GM06990 (cell line): ENCODE data around the gene CALCB.
A peak's percentile ranks its signal among the peaks of the same experiment; 100 is the strongest.

Experiments
- DNase-seq: peaks from one replicate; pipeline ENCODE4 v3.0.0-alpha.2; 2011; ENCODE audit not compliant: insufficient read length; ENCODE audit errors: extremely low read depth
- H3K27me3 ChIP-seq: replicated peaks from 2 replicates; pipeline ENCODE4 v1.6.0; 2011; ENCODE audit warnings: low read length; ENCODE audit not compliant: control insufficient read depth, insufficient read depth
- H3K36me3 ChIP-seq: 2 replicates; pipeline ENCODE4 v1.5.1; 2011; ENCODE audit warnings: low read length; ENCODE audit not compliant: control insufficient read depth, insufficient read depth
- H3K4me3 ChIP-seq: replicated peaks from 2 replicates; pipeline ENCODE4 v1.5.1; 2011; ENCODE audit warnings: low read depth, mild to moderate bottlenecking, control low read depth, low read length
- TF ChIP-seq, protein P1 (sequence below): IDR thresholded peaks from 2 replicates; pipeline ENCODE4 v1.5.1; 2011; ENCODE audit warnings: low read length, control low read depth, mild to moderate bottlenecking, inconsistent platforms; ENCODE audit not compliant: insufficient read depth, poor library complexity, severe bottlenecking

CALCB gene

DNA sequence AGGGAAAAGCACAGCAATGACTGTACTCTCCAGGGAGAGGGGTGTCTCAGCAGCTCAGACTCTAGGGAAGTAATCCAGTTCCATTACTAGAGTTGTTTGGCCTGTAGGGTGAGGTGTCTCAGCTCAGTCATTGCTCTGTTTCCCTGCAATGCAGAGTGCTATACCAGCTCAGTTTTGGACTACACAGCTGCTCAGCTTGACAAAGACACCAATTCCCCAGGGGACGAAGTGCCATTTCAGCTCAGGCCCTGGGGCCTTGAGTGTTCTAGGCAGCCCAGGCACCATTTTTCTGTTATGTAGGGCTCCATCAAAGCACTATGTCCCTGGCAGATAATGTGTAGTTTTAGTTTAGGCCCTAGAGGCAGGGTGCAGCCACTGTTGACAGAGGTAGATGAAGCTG lies 18.2 kb downstream of the CALCB start:
- no peaks in the 10 kb centered on the region for H3K27me3 ChIP-seq
- no peak for DNase-seq
- H3K36me3 ChIP-seq: no peaks in the 10 kb centered on the region
- no peak overlapping the region for H3K4me3 ChIP-seq
- TF ChIP-seq, protein P1, sequence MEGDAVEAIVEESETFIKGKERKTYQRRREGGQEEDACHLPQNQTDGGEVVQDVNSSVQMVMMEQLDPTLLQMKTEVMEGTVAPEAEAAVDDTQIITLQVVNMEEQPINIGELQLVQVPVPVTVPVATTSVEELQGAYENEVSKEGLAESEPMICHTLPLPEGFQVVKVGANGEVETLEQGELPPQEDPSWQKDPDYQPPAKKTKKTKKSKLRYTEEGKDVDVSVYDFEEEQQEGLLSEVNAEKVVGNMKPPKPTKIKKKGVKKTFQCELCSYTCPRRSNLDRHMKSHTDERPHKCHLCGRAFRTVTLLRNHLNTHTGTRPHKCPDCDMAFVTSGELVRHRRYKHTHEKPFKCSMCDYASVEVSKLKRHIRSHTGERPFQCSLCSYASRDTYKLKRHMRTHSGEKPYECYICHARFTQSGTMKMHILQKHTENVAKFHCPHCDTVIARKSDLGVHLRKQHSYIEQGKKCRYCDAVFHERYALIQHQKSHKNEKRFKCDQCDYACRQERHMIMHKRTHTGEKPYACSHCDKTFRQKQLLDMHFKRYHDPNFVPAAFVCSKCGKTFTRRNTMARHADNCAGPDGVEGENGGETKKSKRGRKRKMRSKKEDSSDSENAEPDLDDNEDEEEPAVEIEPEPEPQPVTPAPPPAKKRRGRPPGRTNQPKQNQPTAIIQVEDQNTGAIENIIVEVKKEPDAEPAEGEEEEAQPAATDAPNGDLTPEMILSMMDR: no peak

DNA sequence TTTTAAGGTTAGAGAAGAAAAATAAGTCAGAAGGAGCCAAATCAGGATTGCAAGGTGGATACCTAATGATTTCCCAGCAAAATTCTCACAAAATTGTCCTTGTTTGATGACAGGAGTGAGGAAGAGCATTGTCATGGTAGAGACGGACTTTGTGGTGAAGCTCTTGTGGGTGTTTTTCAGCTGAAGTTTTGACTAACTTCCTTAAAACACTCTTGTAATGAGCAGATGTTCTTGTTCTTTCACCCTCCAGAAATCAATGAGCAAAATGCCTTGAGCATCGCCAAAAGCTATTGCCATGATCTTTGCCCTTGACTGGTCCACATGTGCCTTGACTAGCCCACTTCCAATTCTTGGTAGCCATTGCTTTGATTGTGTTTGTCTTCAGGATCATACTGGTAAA lies 20.0 kb downstream of the CALCB start:
- TF ChIP-seq, protein P1: no peak
- DNase-seq: no peak
- Histone ChIP-seq H3K27me3 (no peaks in the 10 kb centered on the region), H3K36me3 (no peaks in the 10 kb centered on the region), H3K4me3 (no peak overlapping the region)

DNA sequence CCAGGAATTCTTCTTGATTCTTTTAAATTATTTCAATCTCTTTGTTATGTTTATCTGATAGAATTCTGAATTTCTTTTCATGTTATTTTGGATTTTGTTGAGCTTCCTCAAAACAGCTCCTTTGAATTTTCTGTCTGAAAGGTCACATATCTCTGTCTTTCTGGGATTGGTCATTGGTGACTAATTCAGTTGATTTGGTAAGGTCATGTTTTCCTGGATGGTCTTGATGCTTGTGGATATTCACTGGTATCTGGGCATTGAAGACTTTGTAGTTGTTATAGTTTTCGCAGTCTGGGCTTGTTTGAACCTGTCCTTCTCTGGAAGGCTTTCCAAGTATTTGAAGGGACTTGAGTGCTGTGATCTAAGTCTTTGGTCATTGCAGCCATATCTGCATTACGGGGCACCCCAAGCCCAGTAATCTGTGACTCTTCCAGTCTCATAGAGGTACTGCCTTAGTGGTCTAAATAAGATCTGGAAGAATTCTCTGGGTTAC lies 22.4 kb downstream of the CALCB start:
- H3K4me3 ChIP-seq: no peak overlapping the region
- TF ChIP-seq, protein P1: no peak
- H3K27me3 ChIP-seq: no peaks in the 10 kb centered on the region
- H3K36me3 ChIP-seq: no peaks in the 10 kb centered on the region
- DNase-seq: no peak

DNA sequence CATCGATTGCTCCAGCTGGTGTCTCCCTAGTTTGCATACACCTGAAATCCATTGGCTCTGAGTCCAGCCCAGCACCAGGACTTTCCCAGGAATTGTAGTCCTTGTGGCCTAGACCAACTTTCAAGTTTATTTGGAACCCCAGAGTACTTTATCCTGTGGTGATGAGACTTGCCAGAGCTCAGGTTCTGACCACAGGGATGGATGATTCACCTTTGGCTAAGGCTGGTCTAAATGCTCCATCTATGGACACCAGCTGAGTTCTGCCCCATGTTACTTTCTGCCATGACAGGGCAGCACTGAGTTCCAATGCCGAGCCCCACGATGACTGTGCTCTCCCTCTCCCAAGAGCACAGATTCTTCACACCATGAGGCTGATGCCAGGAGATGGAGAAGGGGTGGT lies 24.0 kb downstream of the CALCB start:
- H3K4me3 ChIP-seq: no peak overlapping the region
- TF ChIP-seq, protein P1: no peak
- no peaks in the 10 kb centered on the region for H3K27me3 ChIP-seq
- DNase-seq: no peak
- H3K36me3 ChIP-seq: no peaks in the 10 kb centered on the region

DNA sequence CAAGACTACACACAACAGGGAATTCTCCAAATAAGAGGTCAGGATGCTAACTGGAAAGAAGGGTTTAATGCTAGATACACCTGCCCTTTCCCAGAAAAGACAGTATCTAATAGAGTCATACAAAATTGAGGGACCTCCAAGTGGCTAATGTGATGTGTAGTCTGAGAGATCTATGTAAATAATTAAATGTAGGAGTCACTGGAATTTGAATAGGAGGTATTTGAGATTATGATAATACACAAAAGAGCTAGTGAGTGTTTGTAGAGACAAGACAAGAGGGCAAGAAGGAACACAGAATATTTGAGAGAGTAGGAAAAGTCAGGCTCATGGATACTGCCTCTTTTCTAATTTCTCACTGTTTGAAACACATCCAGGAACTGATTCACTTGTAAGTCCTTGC lies 25.9 kb downstream of the CALCB start:
- no peaks in the 10 kb centered on the region for H3K27me3 ChIP-seq
- no peak overlapping the region for H3K4me3 ChIP-seq
- TF ChIP-seq, protein P1: no peak
- no peaks in the 10 kb centered on the region for H3K36me3 ChIP-seq
- no peak for DNase-seq

DNA sequence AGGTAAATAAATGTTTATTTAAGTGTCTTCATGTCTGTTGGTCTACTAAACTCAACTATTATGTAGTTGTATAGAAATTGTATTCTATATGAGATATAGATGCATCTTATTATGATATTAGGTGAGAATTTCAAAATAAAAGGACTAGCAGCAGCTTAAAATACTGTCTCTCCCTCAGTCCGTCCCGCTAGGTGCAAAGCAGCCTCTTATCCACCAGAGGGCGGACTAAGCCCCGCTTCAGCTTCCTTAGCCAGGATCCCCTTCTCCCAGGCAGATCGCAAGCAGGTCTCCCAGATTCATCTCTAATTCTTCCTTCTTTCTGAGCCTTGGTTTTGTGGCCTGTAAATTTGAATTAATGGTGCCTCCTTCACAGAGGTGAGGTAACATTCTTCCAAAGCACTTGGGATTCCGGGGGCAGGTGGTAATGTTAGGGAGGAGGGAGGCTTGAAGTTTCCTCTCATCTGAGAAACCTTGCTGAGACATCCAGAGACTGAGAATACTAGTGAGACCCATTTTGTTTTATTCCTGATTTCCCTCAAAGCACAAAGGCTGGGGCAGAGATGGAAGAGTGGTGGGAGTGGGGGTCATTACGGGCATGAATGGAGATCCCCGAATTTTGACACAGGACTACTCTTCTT lies 27.8 kb downstream of the CALCB start:
- no peaks in the 10 kb centered on the region for H3K36me3 ChIP-seq
- no peak for DNase-seq
- TF ChIP-seq, protein P1: peak; percentile 90
- H3K4me3 ChIP-seq: no peak overlapping the region
- no peaks in the 10 kb centered on the region for H3K27me3 ChIP-seq
